ENCODE measurements around the gene DDB1. TPM values are rescaled to one million over a fixed set of nuclear protein-coding genes. Genes with fewer than 3 reads are reported as not detected.

Gene DDB1
- total RNA-seq, 1 donor from 2014 or later, result 259 TPM

DNA sequence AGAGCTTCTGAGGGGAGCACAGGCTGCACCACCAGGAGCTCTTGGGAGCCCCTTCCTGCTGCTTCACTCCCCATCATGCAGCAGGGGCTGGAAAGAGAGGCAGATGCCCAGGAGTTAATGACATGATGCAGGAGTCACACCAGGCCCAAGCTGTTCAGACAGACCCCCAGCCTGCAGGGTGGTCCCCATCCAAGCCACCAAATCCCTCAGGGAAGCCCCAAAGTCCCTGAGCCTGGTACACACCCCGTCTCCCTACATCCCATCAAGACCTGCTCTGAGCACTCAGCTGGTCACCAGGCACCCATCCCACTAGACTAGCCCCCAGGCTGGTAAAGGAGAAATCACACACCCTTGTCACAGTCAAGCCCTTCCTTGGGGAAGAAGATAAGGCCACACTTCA lies 17.4 kb upstream of the DDB1 start:
- H3K27ac Mint-ChIP-seq (ENCODE audit: unreplicated experiment), result no peak overlapping the region
- no peak for TF ChIP-seq CTCF (IDR thresholded peaks at IDR 0.05; ENCODE audit: partially characterized antibody, unreplicated experiment)
- H3K9me3 Mint-ChIP-seq (ENCODE audit: unreplicated experiment), result peaks cover 3% of the 10 kb centered on the region
- no peak for DNase-seq
- H3K27me3 Mint-ChIP-seq (ENCODE audit: unreplicated experiment), result peaks cover 1% of the 10 kb centered on the region
- no peaks in the 10 kb centered on the region for H3K36me3 Mint-ChIP-seq (ENCODE audit: unreplicated experiment)
- peaks cover 7% of the 10 kb centered on the region for H3K4me1 Mint-ChIP-seq (ENCODE audit: low read depth, unreplicated experiment)
- H3K4me3 Mint-ChIP-seq (ENCODE audit: unreplicated experiment), result no peak overlapping the region

GRCh38 chr11:61349916-61350315 lies 17.0 kb upstream of the DDB1 start:
- no peaks in the 10 kb centered on the region for H3K36me3 Mint-ChIP-seq (ENCODE audit: unreplicated experiment)
- no peak for TF ChIP-seq CTCF (IDR thresholded peaks at IDR 0.05; ENCODE audit: partially characterized antibody, unreplicated experiment)
- DNase-seq, result no peak
- peaks cover 3% of the 10 kb centered on the region for H3K9me3 Mint-ChIP-seq (ENCODE audit: unreplicated experiment)
- peaks cover 1% of the 10 kb centered on the region for H3K27me3 Mint-ChIP-seq (ENCODE audit: unreplicated experiment)
- no peak overlapping the region for H3K27ac Mint-ChIP-seq (ENCODE audit: unreplicated experiment)
- peaks cover 8% of the 10 kb centered on the region for H3K4me1 Mint-ChIP-seq (ENCODE audit: low read depth, unreplicated experiment)
- peak overlapping the region; percentile 55 for H3K4me3 Mint-ChIP-seq (ENCODE audit: unreplicated experiment)

GRCh38 chr11:61349189-61349751 lies 16.4 kb upstream of the DDB1 start:
- Mint-ChIP-seq H3K36me3 (ENCODE audit: unreplicated experiment) (no peaks in the 10 kb centered on the region), H3K4me1 (ENCODE audit: low read depth, unreplicated experiment) (peaks cover 14% of the 10 kb centered on the region), H3K27ac (ENCODE audit: unreplicated experiment) (no peak overlapping the region), H3K9me3 (ENCODE audit: unreplicated experiment) (peaks cover 6% of the 10 kb centered on the region), H3K4me3 (ENCODE audit: unreplicated experiment) (no peak overlapping the region), H3K27me3 (ENCODE audit: unreplicated experiment) (peaks cover 3% of the 10 kb centered on the region)
- DNase-seq, result no peak
- TF ChIP-seq CTCF (IDR thresholded peaks at IDR 0.05; ENCODE audit: partially characterized antibody, unreplicated experiment), result no peak

- Mint-ChIP-seq H3K9me3 (ENCODE audit: unreplicated experiment) (peaks cover 6% of the 10 kb centered on the region), H3K36me3 (ENCODE audit: unreplicated experiment) (no peaks in the 10 kb centered on the region), H3K4me1 (ENCODE audit: low read depth, unreplicated experiment) (peaks cover 14% of the 10 kb centered on the region), H3K27me3 (ENCODE audit: unreplicated experiment) (peaks cover 3% of the 10 kb centered on the region), H3K4me3 (ENCODE audit: unreplicated experiment) (no peak overlapping the region), H3K27ac (ENCODE audit: unreplicated experiment) (no peak overlapping the region)
- DNase-seq, result no peak
- TF ChIP-seq CTCF (IDR thresholded peaks at IDR 0.05; ENCODE audit: partially characterized antibody, unreplicated experiment), result no peak
Measured at GRCh38 chr11:61347916-61348461, 15.1 kb upstream of the DDB1 start.

- H3K4me3 Mint-ChIP-seq (ENCODE audit: unreplicated experiment), result peak overlapping the region; percentile 42
- H3K9me3 Mint-ChIP-seq (ENCODE audit: unreplicated experiment), result peaks cover 6% of the 10 kb centered on the region
- TF ChIP-seq CTCF (IDR thresholded peaks at IDR 0.05; ENCODE audit: partially characterized antibody, unreplicated experiment), result no peak
- peaks cover 3% of the 10 kb centered on the region for H3K27me3 Mint-ChIP-seq (ENCODE audit: unreplicated experiment)
- no peaks in the 10 kb centered on the region for H3K36me3 Mint-ChIP-seq (ENCODE audit: unreplicated experiment)
- H3K4me1 Mint-ChIP-seq (ENCODE audit: low read depth, unreplicated experiment), result peaks cover 14% of the 10 kb centered on the region
- peak overlapping the region; percentile 92 for H3K27ac Mint-ChIP-seq (ENCODE audit: unreplicated experiment)
- no peak for DNase-seq
Measured at GRCh38 chr11:61345954-61346843, 13.3 kb upstream of the DDB1 start.

Data from glutamatergic neuron (in vitro differentiated cells).